HG03378 (cell line): ENCODE data around the gene PAGE2B.
"Not testable (repeated sequence)": the region's sequence is repeated elsewhere in the genome, so short reads cannot be mapped to it uniquely, and the experiment has no call there.

ENCODE experiments used
- ATAC-seq: cut with Tn5 transposase; IDR thresholded peaks from one replicate; pipeline ENCODE4 v1.9.1; 2021; ENCODE audit warnings: mild to moderate bottlenecking, moderate library complexity; ENCODE audit not compliant: unreplicated experiment

PAGE2B gene

DNA sequence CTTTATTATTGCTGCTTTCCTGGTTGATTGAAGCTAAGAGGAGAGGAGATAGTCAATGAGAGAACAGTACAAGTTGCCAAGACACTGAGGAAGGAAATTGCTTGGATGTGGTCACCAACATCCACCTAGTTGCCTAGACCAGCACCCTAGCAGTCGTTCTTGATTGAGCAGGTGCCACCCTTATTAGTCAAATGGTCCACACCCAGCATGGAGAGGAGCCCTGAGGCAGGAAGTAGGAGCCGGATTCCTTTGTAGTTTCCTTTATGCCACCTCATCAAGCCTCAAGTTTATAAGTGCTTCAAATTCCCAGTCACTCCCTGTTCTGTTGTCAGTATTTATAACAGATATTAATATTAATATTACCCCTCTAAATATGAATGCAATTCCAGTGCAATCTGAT is 33.1 kb downstream of the PAGE2B start:
- ATAC-seq: no peak

DNA sequence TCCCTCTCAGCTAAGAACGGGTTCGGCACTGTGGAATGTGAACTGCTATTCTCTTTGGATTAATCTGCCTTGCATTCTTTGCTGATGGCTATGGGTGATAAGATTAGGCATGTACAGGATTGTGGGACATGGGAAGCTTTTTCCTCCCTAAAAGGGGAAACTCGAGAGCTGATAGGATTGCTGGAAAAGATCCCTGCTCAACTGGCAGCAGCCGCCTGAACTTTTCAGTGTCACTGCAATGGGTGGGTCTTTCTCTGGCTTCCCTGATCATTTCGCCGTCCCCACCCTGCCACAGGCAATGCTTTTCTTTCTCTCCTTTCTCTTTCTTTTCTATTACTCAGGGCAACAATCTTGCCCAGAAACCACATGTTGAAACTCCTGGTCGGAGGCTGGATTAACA is 34.5 kb downstream of the PAGE2B start:
- ATAC-seq: no peak

DNA sequence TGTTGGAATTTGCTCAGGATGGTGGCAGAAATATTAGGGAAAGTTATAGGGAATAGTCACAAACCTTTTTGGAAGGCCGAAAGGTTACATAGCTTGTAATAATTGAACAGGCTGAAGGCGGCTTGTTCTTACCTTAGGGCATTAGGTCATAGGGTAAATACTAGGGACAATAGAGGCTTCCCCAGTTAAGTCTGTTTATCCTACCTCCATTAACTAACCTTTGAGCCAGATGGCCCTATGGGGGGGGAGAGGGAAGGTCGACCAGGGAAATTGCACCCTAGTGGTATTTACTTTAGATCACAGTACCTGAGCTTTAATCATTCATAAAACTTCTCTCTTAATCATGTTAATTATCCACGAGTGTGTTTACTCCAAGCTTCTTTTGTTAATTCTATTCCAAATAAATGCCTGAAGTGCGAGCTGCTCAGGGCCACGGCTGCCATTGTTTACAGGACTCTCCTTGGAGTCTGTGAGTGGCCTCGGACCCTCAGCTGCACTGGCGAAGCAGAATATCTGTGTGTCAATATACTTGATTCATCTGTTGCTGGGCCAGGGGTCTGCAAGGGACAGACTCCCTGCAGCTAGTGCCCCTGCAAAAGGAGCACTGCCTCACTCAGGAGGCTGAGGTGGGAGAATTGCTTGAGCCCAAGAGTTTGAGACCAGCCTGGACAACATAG is 36.9 kb downstream of the PAGE2B start:
- no peak for ATAC-seq

GRCh38 chrX:55116589-55116988 is 41.8 kb downstream of the PAGE2B start:
- not testable (repeated sequence) for ATAC-seq

DNA sequence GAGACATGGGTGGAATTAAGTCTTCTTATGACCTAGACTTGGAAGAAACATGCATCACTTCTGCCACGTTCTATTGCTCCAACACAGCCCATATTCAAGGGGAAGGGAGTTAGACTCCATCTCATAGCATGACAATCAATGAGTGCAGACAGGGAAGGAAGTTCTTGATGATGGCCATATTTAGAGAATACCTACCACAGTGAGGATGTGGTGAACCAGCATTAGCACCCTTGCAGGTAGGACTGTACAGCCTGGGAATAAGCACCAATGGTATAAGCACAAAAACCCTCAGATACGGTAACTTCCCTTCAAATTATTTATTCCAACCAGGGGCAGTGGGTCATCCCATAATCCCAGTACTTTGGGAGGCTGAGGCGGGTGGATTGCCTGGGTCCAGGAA is 43.7 kb downstream of the PAGE2B start:
- ATAC-seq: no peak

GRCh38 chrX:55119271-55119670 is 44.4 kb downstream of the PAGE2B start:
- ATAC-seq: no peak

DNA sequence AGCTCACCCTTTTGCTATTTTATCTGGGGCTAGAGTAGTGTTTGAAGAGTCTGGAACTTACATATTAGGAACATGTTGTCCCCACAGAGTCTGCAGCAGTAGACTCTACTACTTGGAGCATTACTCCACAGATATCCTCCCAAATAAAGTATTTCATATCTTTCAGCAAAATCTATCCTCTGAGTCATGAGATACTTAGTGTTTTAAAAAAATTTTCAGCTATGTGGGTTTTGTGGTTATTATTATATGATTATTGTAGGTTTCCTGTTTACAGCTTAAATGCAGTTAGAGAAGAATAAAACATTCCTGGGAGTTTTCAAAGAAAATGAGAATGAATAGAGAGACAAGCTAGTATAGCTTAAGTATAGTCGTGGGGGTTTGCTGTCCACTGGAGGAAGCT is 44.9 kb downstream of the PAGE2B start:
- no peak for ATAC-seq

DNA sequence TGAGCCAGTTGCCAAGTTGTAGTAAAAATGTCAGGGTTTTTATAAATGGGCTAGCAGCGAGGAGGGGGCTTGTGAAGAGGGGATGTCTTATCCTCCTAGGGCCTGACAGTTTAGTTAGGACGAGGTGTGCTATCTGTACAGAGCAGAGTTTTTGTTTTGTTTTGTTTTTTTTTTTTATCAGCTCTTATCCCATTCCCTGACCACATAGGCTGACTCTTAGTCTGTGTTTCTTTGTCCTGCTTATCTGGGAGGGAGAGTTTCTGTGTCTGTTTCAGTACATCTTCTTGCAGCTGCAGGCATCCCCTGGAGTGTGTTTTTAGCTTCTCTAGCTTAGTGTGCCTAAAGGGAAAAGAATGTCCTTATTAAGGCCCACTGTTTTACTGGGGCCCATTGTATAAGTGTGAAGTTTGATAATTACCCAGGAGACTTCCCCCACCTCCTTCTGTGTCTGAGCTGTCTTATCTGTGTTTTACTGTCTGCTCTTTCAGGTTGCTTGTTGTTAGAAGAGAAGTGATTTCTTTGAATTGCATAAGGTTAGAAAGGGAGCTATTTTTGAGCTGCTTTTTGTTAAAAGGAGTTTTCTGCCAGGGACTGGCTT is 46.0 kb downstream of the PAGE2B start:
- no peak for ATAC-seq

DNA sequence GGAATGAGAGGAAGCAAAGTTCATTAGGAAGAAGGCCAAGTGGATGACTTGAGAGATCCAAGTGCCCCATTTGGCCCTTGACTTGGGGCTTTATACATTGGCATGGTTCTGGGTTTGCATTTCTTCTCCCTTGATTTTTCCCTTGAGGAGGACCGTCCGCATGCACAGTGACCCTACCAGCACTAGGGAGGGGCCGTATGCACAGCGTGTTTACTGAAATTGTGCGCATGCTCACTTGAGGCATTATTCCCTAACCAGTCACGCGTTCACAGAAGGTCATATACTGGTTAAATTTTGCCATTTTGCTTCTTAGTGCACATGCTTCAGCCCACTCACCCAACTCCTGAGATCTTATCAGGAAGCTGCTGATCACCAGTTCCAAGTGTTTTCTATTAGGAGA is 49.1 kb downstream of the PAGE2B start:
- no peak for ATAC-seq

DNA sequence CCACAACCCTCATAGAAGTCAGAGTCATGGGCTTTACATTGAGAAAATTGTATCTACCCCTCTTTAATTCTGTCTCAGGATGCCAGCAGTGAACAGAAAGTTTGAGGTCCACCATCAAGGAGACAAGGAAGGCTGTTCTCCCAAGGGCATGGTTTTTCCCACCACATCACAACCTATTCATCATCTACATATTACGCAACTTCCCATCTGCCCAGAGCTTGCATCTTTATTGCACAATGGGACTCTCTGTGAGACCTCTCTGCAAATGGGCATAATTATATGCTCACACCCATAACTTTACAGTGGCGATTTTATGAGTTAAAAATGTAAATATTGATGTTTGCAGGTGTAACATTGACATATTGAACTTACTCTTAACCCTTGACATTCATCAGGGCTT is 52.9 kb downstream of the PAGE2B start:
- ATAC-seq: no peak
